Measurements from ENCODE around the gene KCNJ11. TPM values are rescaled to one million over a fixed set of nuclear protein-coding genes. Genes with fewer than 3 reads are reported as not detected.

KCNJ11 gene
- total and polyA plus RNA-seq, 11 donors = 11.5 to 32.4 (median 17.6) TPM

DNA sequence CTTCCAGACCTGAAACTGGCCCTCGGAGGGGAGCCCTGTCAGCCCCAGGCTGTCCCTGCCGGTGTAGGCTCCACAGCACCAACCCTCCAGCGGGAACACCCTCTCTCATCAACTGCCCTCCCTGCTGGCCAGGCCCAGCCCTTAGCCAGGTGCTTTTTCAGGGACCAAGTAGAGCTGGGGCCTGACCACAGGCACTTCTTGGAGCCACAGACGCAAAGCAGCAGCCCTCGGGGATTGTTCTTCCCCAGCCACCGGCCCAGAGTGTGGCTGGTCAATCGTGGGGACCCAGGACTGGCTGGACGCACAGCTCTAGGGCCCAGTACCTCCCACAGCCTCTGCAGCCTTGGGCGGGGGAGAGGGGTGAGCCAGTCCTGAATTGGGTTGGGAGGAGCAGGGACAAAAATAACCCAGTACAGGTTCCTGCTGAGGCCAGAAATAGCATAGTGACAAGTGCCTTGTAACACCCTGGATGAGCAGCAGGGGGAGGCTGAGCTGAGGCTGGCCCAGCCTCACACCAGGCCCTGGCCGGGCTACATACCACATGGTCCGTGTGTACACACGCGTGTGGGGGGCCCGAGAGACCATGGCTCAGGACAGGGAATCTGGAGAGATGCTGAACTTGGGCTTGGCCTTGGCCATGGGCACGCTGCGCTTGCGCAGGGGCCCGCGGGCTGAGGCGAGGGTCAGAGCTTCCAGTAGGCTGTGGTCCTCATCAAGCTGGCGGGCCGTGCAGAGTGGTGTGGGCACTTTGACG is 2.0 kb downstream of the KCNJ11 start:
- no peaks in the 10 kb centered on the region for H3K9me3 ChIP-seq
- peaks cover 0 to 40% (median 13%) of the 10 kb centered on the region in 12 donors for H3K4me1 ChIP-seq
- ATAC-seq (peak; percentile 90 to 94 (median 91)), DNase-seq (peak in 4 of 5 donors; percentile 71 to 83 (median 79))
- H3K36me3 ChIP-seq = no peaks in the 10 kb centered on the region
- H3K4me3 ChIP-seq = peak overlapping the region in 9 of 12 donors; percentile 7 to 47 (median 34)
- TF ChIP-seq POLR2A (IDR thresholded peaks at IDR 0.05) = peak in 1 of 2 donors; percentile 50
- TF ChIP-seq, protein P1, sequence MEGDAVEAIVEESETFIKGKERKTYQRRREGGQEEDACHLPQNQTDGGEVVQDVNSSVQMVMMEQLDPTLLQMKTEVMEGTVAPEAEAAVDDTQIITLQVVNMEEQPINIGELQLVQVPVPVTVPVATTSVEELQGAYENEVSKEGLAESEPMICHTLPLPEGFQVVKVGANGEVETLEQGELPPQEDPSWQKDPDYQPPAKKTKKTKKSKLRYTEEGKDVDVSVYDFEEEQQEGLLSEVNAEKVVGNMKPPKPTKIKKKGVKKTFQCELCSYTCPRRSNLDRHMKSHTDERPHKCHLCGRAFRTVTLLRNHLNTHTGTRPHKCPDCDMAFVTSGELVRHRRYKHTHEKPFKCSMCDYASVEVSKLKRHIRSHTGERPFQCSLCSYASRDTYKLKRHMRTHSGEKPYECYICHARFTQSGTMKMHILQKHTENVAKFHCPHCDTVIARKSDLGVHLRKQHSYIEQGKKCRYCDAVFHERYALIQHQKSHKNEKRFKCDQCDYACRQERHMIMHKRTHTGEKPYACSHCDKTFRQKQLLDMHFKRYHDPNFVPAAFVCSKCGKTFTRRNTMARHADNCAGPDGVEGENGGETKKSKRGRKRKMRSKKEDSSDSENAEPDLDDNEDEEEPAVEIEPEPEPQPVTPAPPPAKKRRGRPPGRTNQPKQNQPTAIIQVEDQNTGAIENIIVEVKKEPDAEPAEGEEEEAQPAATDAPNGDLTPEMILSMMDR (IDR thresholded peaks at IDR 0.05) = peak; percentile 42 to 71 (median 56)
- 49 to 64% (median 58%) methylated on average over 12 to 23 of the region's 23 CpGs for WGBS, 4 donors
- intact Hi-C loops (cut with DNase I) = loop anchor here in 3 of 10 donors (1.0 to 2.0 kb wide), 2 partner anchors 19 to 118 kb away; no protein-coding TSS in a partner anchor
- H3K27ac ChIP-seq = peak overlapping the region in 11 of 12 donors; percentile 71 to 93 (median 88)
- H3K27me3 ChIP-seq = peaks cover 0 to 15% (median 0%) of the 10 kb centered on the region in 9 donors

DNA sequence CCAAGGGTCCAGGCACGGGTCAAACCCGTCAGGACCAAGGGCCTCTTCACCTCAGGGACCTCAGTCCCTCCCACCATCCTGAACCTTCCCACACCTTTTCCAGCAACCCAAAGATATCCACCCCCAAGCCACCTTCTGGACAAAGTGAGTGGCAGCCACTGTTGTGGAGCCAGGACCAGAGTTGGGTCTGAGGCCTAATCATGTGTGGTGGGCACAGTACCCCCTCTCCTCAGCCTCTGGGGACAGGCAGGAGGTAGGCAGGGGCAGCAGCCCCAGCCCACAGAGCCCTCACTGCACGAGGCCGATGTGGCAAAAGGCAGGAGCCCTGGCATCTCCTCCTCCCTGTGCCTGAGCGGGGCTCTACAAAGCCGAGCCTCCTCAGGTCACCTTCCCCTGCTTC is 2.5 kb downstream of the KCNJ11 start:
- H3K36me3 ChIP-seq = no peaks in the 10 kb centered on the region
- peak overlapping the region in 11 of 12 donors; percentile 71 to 93 (median 88) for H3K27ac ChIP-seq
- TF ChIP-seq, protein P1 (IDR thresholded peaks at IDR 0.05) = no peak
- TF ChIP-seq POLR2A (IDR thresholded peaks at IDR 0.05) = no peak
- WGBS, 4 donors = 34 to 77% (median 53%) methylated on average over 4 to 6 of the region's 6 CpGs
- DNase-seq (no peak), ATAC-seq (peak in 1 of 4 donors; percentile 3)
- H3K27me3 ChIP-seq = peaks cover 0 to 15% (median 0%) of the 10 kb centered on the region in 9 donors
- peak overlapping the region in 9 of 12 donors; percentile 7 to 47 (median 34) for H3K4me3 ChIP-seq
- peaks cover 0 to 40% (median 13%) of the 10 kb centered on the region in 12 donors for H3K4me1 ChIP-seq
- intact Hi-C loops (cut with DNase I) = loop anchor here in 5 of 10 donors (1.0 to 2.0 kb wide), 4 partner anchors 19 to 143 kb away; no protein-coding TSS in a partner anchor
- no peaks in the 10 kb centered on the region for H3K9me3 ChIP-seq

DNA sequence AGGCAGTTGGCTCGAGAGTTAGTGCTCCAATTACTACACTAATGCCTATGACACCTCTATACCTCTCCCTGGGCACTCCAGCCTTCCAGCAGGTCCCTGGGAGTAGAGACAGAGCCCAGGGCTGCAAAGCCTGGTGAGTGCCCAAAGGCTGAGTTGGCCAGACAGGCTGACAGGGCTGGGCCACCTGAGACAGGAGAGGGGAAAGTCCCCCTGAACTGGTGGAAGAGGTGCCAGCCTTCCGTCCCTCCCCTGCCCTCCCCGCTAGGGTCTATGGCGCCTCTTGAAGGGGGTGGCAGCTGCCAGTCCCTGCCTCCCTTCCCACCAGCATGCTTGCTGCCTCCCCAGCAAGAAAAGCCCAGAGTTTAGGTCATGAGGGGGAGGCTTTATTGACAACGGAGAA is 3.0 kb downstream of the KCNJ11 start:
- H3K4me3 ChIP-seq = peak overlapping the region in 3 of 12 donors; percentile 37 to 47 (median 41)
- ATAC-seq = no peak

More for the DNA sequence above, 3.0 kb downstream of the KCNJ11 start:
- intact Hi-C loops (cut with DNase I) = loop anchor here in 4 of 10 donors (1.0 to 2.0 kb wide), 3 partner anchors 119 to 143 kb away; no protein-coding TSS in a partner anchor
- peaks cover 0 to 15% (median 0%) of the 10 kb centered on the region in 9 donors for H3K27me3 ChIP-seq
- WGBS, 4 donors = 44 to 81% (median 71%) methylated on average over 5 of the region's 5 CpGs
- TF ChIP-seq, protein P1 (IDR thresholded peaks at IDR 0.05) = no peak
- TF ChIP-seq POLR2A (IDR thresholded peaks at IDR 0.05) = no peak
- DNase-seq = no peak
- no peaks in the 10 kb centered on the region for H3K36me3 ChIP-seq
- peak overlapping the region in 9 of 12 donors; percentile 72 to 93 (median 89) for H3K27ac ChIP-seq
- H3K4me1 ChIP-seq = peaks cover 0 to 40% (median 13%) of the 10 kb centered on the region in 12 donors
- no peaks in the 10 kb centered on the region for H3K9me3 ChIP-seq
